SKM-1 treated with dmso at 0.1 percent for 144 hours (cell line): ENCODE results near the gene VPS26B.

Source experiments
- DNase-seq: peaks from one replicate; lab custom pipeline; 2025; ENCODE audit not compliant: unreplicated experiment; lab: John Stamatoyannopoulos, UW

The VPS26B gene

GRCh38 chr11:134257101-134257500, 32.6 kb downstream of the VPS26B start:
- no peak for DNase-seq

GRCh38 chr11:134258577-134258976, 34.1 kb downstream of the VPS26B start:
- no peak for DNase-seq

GRCh38 chr11:134260503-134260902, 36.0 kb downstream of the VPS26B start:
- no peak for DNase-seq

GRCh38 chr11:134260983-134261382, 36.5 kb downstream of the VPS26B start:
- no peak for DNase-seq

GRCh38 chr11:134261626-134262488, 37.4 kb downstream of the VPS26B start:
- no peak for DNase-seq

- no peak for DNase-seq
These were observed 40.7 kb downstream of the VPS26B start for GRCh38 chr11:134264966-134265764.

- DNase-seq = no peak
These were observed 42.0 kb downstream of the VPS26B start for GRCh38 chr11:134266440-134266839.

GRCh38 chr11:134266841-134267251, 42.4 kb downstream of the VPS26B start:
- DNase-seq = no peak

GRCh38 chr11:134267461-134267860, 43.0 kb downstream of the VPS26B start:
- no peak for DNase-seq

- DNase-seq = no peak
These were observed 43.5 kb downstream of the VPS26B start for GRCh38 chr11:134267966-134268365.

- DNase-seq = no peak
These were observed 45.8 kb downstream of the VPS26B start for GRCh38 chr11:134270250-134270714.

- DNase-seq = no peak
These were observed 47.5 kb downstream of the VPS26B start for GRCh38 chr11:134271978-134272377.

GRCh38 chr11:134272381-134273316, 48.2 kb downstream of the VPS26B start:
- no peak for DNase-seq

GRCh38 chr11:134273317-134273712, 48.8 kb downstream of the VPS26B start:
- no peak for DNase-seq

GRCh38 chr11:134275188-134275533, 50.7 kb downstream of the VPS26B start:
- no peak for DNase-seq

GRCh38 chr11:134275534-134276395, 51.3 kb downstream of the VPS26B start, which contains the start of gene GLB1L3:
GLB1L3 (plus strand) TSS chr11:134276379; CDS start chr11:134276741, 362 bp downstream.
- no peak for DNase-seq

GRCh38 chr11:134276396-134277182, 52.1 kb downstream of the VPS26B start:
- no peak for DNase-seq

GRCh38 chr11:134277183-134278001, 52.9 kb downstream of the VPS26B start:
- no peak for DNase-seq
